ENCODE measurements around the gene PWWP2B.
"Not testable (repeated sequence)": the region's sequence is repeated elsewhere in the genome, so short reads cannot be mapped to it uniquely, and the experiment has no call there.

Gene PWWP2B

DNA sequence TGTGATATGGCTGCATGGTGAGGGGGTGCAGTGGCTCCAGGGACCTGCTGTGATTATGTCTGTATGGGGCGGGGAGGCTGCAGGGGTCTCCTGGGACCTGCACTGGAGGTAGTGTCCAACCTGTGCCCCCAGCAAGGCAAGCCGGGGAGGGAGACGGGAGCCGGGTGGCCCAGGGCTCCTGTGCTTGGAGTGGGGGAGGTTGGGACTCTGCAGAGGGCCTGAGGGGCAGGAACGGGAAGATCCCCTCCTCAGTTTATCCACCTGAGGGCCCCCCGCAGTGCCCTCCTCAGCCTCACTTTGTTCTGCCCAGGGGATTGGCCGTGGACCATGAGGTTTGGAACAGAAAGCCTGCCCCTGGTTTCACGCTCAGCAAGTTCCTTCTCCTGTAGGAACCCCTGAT lies 22.8 kb upstream of the PWWP2B start:
- ChIA-PET POLR2A (no interaction called here), CTCF (interaction anchor here (1.4 kb wide), 1 partner anchor 20 kb away, joined by 3 read pairs; no protein-coding TSS in a partner anchor)
- Histone ChIP-seq H3K4me1 (ENCODE audit: control extremely low read depth in 1 of 4, control insufficient read depth in 4 of 4, insufficient read depth in 4 of 4, low read length in 3 of 4) (peaks cover 0 to 29% (median 14%) of the 10 kb centered on the region in 4 experiments), H3K27me3 (replicated peaks in 2 of 5; ENCODE audit: control insufficient read depth in 4 of 5, insufficient read depth in 5 of 5, low read length in 4 of 5) (no peaks in the 10 kb centered on the region), H3K9me3 (ENCODE audit: control extremely low read depth in 1 of 5, control insufficient read depth in 4 of 5, insufficient read depth in 2 of 5, low read depth in 1 of 5, low read length in 4 of 5) (no peaks in the 10 kb centered on the region), H3K36me3 (ENCODE audit: control insufficient read depth in 4 of 4, insufficient read depth in 4 of 4, low read length in 3 of 4) (peaks cover 0 to 1% (median 0%) of the 10 kb centered on the region in 4 experiments), H3K4me3 (ENCODE audit: control insufficient read depth in 1 of 7, extremely low read depth in 1 of 7, insufficient read depth in 4 of 7, low read depth in 2 of 7, low read length in 6 of 7) (no peak overlapping the region), H3K27ac (ENCODE audit: insufficient read depth in 1 of 2, low read depth in 1 of 2, low read length in 2 of 2, poor library complexity in 1 of 2, severe bottlenecking in 2 of 2) (no peak overlapping the region)
- WGBS (ENCODE audit: insufficient coverage): 91% methylated on average over 5 of the region's 8 CpGs
- no peak for DNase-seq

- CTCF ChIA-PET: interaction anchor here (0.7 to 1.4 kb wide), 2 partner anchors 12 to 21 kb away, joined by 3 read pairs; no protein-coding TSS in a partner anchor
- Histone ChIP-seq H3K27ac (ENCODE audit: insufficient read depth in 1 of 2, low read depth in 1 of 2, low read length in 2 of 2, poor library complexity in 1 of 2, severe bottlenecking in 2 of 2) (no peak overlapping the region), H3K36me3 (ENCODE audit: control insufficient read depth in 4 of 4, insufficient read depth in 4 of 4, low read length in 3 of 4) (no peaks in the 10 kb centered on the region), H3K9me3 (ENCODE audit: control extremely low read depth in 1 of 5, control insufficient read depth in 4 of 5, insufficient read depth in 2 of 5, low read depth in 1 of 5, low read length in 4 of 5) (no peaks in the 10 kb centered on the region), H3K4me3 (ENCODE audit: control insufficient read depth in 1 of 7, extremely low read depth in 1 of 7, insufficient read depth in 4 of 7, low read depth in 2 of 7, low read length in 6 of 7) (no peak overlapping the region), H3K4me1 (ENCODE audit: control extremely low read depth in 1 of 4, control insufficient read depth in 4 of 4, insufficient read depth in 4 of 4, low read length in 3 of 4) (peaks cover 0 to 29% (median 14%) of the 10 kb centered on the region in 4 experiments), H3K27me3 (replicated peaks in 2 of 5; ENCODE audit: control insufficient read depth in 4 of 5, insufficient read depth in 5 of 5, low read length in 4 of 5) (no peaks in the 10 kb centered on the region)
- POLR2A ChIA-PET: no interaction called here
- 95% methylated on average over 11 of the region's 14 CpGs for WGBS (ENCODE audit: insufficient coverage)
- DNase-seq: no peak
These were observed 22.4 kb upstream of the PWWP2B start for GRCh38 chr10:132374612-132375011.

DNA sequence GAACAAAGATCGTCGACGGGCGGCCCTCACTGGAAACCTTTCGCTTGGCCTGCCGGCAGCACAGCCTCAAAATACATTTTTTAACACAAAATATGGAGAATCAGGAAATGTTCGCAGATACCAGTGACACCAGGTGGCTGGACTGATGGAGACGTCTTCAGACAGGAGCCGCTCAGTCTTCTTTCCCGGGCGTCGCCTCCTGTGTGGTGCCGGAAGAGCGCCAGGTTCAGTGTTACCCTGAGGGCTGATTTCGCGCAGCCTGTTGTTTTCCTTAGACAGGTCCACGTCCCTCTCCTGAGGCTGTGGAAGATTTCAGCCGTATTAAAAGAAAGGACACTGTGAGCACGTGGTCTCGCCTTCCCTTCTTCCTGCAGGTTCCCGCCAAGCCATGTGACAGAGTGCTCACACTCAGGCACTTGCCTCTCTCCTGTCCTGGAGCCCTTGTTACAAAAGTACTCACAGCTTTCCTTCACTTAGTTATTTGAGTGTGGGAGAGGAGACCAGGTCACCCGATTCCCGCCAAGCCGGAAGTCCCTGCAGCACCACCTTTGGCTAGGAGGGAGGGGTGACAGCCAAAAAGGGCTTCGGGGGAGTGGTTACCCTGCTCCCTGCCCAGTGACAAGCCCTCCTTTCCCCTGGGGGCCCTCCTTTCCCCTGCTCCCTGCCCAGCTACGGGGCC lies 21.7 kb upstream of the PWWP2B start:
- Histone ChIP-seq H3K9me3 (ENCODE audit: control extremely low read depth in 1 of 5, control insufficient read depth in 4 of 5, insufficient read depth in 2 of 5, low read depth in 1 of 5, low read length in 4 of 5) (no peaks in the 10 kb centered on the region), H3K27ac (ENCODE audit: insufficient read depth in 1 of 2, low read depth in 1 of 2, low read length in 2 of 2, poor library complexity in 1 of 2, severe bottlenecking in 2 of 2) (no peak overlapping the region), H3K4me3 (ENCODE audit: control insufficient read depth in 1 of 7, extremely low read depth in 1 of 7, insufficient read depth in 4 of 7, low read depth in 2 of 7, low read length in 6 of 7) (no peak overlapping the region), H3K36me3 (ENCODE audit: control insufficient read depth in 4 of 4, insufficient read depth in 4 of 4, low read length in 3 of 4) (no peaks in the 10 kb centered on the region), H3K4me1 (ENCODE audit: control extremely low read depth in 1 of 4, control insufficient read depth in 4 of 4, insufficient read depth in 4 of 4, low read length in 3 of 4) (peaks cover 0 to 29% (median 14%) of the 10 kb centered on the region in 4 experiments), H3K27me3 (replicated peaks in 2 of 5; ENCODE audit: control insufficient read depth in 4 of 5, insufficient read depth in 5 of 5, low read length in 4 of 5) (no peaks in the 10 kb centered on the region)
- WGBS (ENCODE audit: insufficient coverage): 92% methylated on average over 22 of the region's 26 CpGs
- ChIA-PET CTCF (interaction anchor here (0.7 kb wide), 1 partner anchor 12 kb away, joined by 3 read pairs; no protein-coding TSS in a partner anchor), POLR2A (no interaction called here)
- DNase-seq: no peak

DNA sequence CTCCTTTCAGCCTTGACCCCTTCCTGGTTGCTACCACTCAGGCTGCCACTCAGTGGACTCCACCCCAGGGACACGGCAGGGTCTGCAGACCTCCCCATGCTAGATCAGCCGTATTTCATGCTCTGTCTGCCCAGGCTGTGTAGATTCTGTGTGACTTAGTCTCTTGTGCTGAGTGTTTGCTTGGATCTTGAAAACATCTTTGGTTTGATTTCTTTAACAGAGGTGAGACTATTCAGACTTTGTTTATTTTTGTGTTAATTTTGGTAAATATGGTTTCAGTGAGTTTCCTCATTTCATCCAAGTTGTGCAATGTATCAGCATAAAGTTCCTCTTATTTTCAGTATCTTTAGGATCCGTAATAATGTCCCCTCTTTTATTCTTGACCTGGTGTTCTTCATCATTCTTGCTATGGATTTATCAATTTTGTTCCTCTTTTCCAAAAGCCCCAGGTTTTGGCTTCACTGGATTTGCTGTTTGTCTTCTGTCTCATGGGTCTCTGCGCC lies 21.2 kb upstream of the PWWP2B start:
- DNase-seq: no peak
- peaks cover 0 to 24% (median 11%) of the 10 kb centered on the region in 4 experiments for H3K4me1 ChIP-seq (ENCODE audit: control extremely low read depth in 1 of 4, control insufficient read depth in 4 of 4, insufficient read depth in 4 of 4, low read length in 3 of 4)
- no peak overlapping the region for H3K4me3 ChIP-seq (ENCODE audit: control insufficient read depth in 1 of 7, extremely low read depth in 1 of 7, insufficient read depth in 4 of 7, low read depth in 2 of 7, low read length in 6 of 7)
- 96% methylated on average over 2 of the region's 4 CpGs for WGBS (ENCODE audit: insufficient coverage)
- ChIA-PET POLR2A (no interaction called here), CTCF (no interaction called here)
- no peaks in the 10 kb centered on the region for H3K36me3 ChIP-seq (ENCODE audit: control insufficient read depth in 4 of 4, insufficient read depth in 4 of 4, low read length in 3 of 4)
- no peaks in the 10 kb centered on the region for H3K27me3 ChIP-seq (replicated peaks in 2 of 5; ENCODE audit: control insufficient read depth in 4 of 5, insufficient read depth in 5 of 5, low read length in 4 of 5)
- no peak overlapping the region for H3K27ac ChIP-seq (ENCODE audit: insufficient read depth in 1 of 2, low read depth in 1 of 2, low read length in 2 of 2, poor library complexity in 1 of 2, severe bottlenecking in 2 of 2)
- no peaks in the 10 kb centered on the region for H3K9me3 ChIP-seq (ENCODE audit: control extremely low read depth in 1 of 5, control insufficient read depth in 4 of 5, insufficient read depth in 2 of 5, low read depth in 1 of 5, low read length in 4 of 5)

DNA sequence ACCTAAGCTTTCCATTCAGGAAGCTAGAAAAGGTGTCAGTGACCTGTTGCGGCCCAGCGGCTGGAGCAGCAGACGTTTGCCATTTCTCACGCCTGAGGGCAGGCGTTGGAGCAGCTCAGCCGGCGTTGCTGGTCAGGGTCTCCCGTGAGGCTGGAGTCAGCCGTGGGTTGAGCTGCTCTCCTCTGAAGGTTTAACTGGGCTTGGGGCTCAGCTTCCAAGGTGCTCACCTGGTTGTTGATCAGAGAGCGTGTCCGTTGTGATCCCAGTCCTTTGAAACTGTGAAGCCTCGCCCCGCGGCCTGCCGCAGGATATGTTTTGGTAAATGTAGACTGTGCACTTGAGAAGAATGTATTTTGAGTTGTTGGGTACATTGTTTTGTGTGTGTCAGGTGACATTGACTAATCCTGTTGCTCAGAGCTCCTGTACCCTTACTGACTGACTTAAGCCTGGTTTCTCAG lies 20.6 kb upstream of the PWWP2B start:
- H3K27ac ChIP-seq (ENCODE audit: insufficient read depth in 1 of 2, low read depth in 1 of 2, low read length in 2 of 2, poor library complexity in 1 of 2, severe bottlenecking in 2 of 2): no peak overlapping the region
- CTCF ChIA-PET: no interaction called here
- 94% methylated on average over 14 of the region's 15 CpGs for WGBS (ENCODE audit: insufficient coverage)
- peaks cover 0 to 19% (median 6%) of the 10 kb centered on the region in 4 experiments for H3K4me1 ChIP-seq (ENCODE audit: control extremely low read depth in 1 of 4, control insufficient read depth in 4 of 4, insufficient read depth in 4 of 4, low read length in 3 of 4)
- H3K36me3 ChIP-seq (ENCODE audit: control insufficient read depth in 4 of 4, insufficient read depth in 4 of 4, low read length in 3 of 4): no peaks in the 10 kb centered on the region
- POLR2A ChIA-PET: no interaction called here
- DNase-seq: no peak
- peaks cover 0 to 1% (median 0%) of the 10 kb centered on the region in 5 experiments for H3K9me3 ChIP-seq (ENCODE audit: control extremely low read depth in 1 of 5, control insufficient read depth in 4 of 5, insufficient read depth in 2 of 5, low read depth in 1 of 5, low read length in 4 of 5)
- H3K4me3 ChIP-seq (ENCODE audit: control insufficient read depth in 1 of 7, extremely low read depth in 1 of 7, insufficient read depth in 4 of 7, low read depth in 2 of 7, low read length in 6 of 7): no peak overlapping the region
- H3K27me3 ChIP-seq (replicated peaks in 2 of 5; ENCODE audit: control insufficient read depth in 4 of 5, insufficient read depth in 5 of 5, low read length in 4 of 5): no peaks in the 10 kb centered on the region

GRCh38 chr10:132377326-132377725 lies 19.7 kb upstream of the PWWP2B start:
- no peak for DNase-seq
- ChIA-PET POLR2A (no interaction called here), CTCF (no interaction called here)
- Histone ChIP-seq H3K4me3 (ENCODE audit: control insufficient read depth in 1 of 7, extremely low read depth in 1 of 7, insufficient read depth in 4 of 7, low read depth in 2 of 7, low read length in 6 of 7) (no peak overlapping the region), H3K4me1 (ENCODE audit: control extremely low read depth in 1 of 4, control insufficient read depth in 4 of 4, insufficient read depth in 4 of 4, low read length in 3 of 4) (peaks cover 0 to 21% (median 5%) of the 10 kb centered on the region in 4 experiments), H3K9me3 (ENCODE audit: control extremely low read depth in 1 of 5, control insufficient read depth in 4 of 5, insufficient read depth in 2 of 5, low read depth in 1 of 5, low read length in 4 of 5) (peaks cover 0 to 2% (median 0%) of the 10 kb centered on the region in 5 experiments), H3K27ac (ENCODE audit: insufficient read depth in 1 of 2, low read depth in 1 of 2, low read length in 2 of 2, poor library complexity in 1 of 2, severe bottlenecking in 2 of 2) (no peak overlapping the region), H3K27me3 (replicated peaks in 2 of 5; ENCODE audit: control insufficient read depth in 4 of 5, insufficient read depth in 5 of 5, low read length in 4 of 5) (no peaks in the 10 kb centered on the region), H3K36me3 (ENCODE audit: control insufficient read depth in 4 of 4, insufficient read depth in 4 of 4, low read length in 3 of 4) (no peaks in the 10 kb centered on the region)
- 92% methylated on average over 7 of the region's 7 CpGs for WGBS (ENCODE audit: insufficient coverage)

- CTCF ChIA-PET; H3K36me3 ChIP-seq (ENCODE audit: control insufficient read depth in 4 of 4, insufficient read depth in 4 of 4, low read length in 3 of 4); H3K9me3 ChIP-seq (ENCODE audit: control extremely low read depth in 1 of 5, control insufficient read depth in 4 of 5, insufficient read depth in 2 of 5, low read depth in 1 of 5, low read length in 4 of 5); H3K27ac ChIP-seq (ENCODE audit: insufficient read depth in 1 of 2, low read depth in 1 of 2, low read length in 2 of 2, poor library complexity in 1 of 2, severe bottlenecking in 2 of 2); H3K4me3 ChIP-seq (ENCODE audit: control insufficient read depth in 1 of 7, extremely low read depth in 1 of 7, insufficient read depth in 4 of 7, low read depth in 2 of 7, low read length in 6 of 7); POLR2A ChIA-PET; DNase-seq; H3K27me3 ChIP-seq (replicated peaks in 2 of 5; ENCODE audit: control insufficient read depth in 4 of 5, insufficient read depth in 5 of 5, low read length in 4 of 5): not testable (repeated sequence)
- WGBS (ENCODE audit: insufficient coverage): 93% methylated on average over 12 of the region's 16 CpGs
- H3K4me1 ChIP-seq (ENCODE audit: control extremely low read depth in 1 of 4, control insufficient read depth in 4 of 4, insufficient read depth in 4 of 4, low read length in 3 of 4): peaks cover 0 to 36% (median 15%) of the 10 kb centered on the region in 4 experiments
These were observed 18.0 kb upstream of the PWWP2B start for GRCh38 chr10:132379026-132379425.

All from common myeloid progenitor, CD34-positive (primary cell).